Activated naive CD8-positive, alpha-beta T cell treated with anti-CD3 and anti-CD28 coated beads, Interleukin-2, amount 50 U/mL, for 24 hours (primary cell): ENCODE measurements around the gene POLR2B.
"Not testable (repeated sequence)": the region's sequence is repeated elsewhere in the genome, so short reads cannot be mapped to it uniquely, and the experiment has no call there.

Experiments used
- ATAC-seq: fragments of 150-1000 bp; cut with Tn5 transposase; one replicate; pipeline ENCODE4 v1.10.0; 2021
- DNase-seq: peaks from one replicate; pipeline ENCODE4 v3.0.0; 2021
- H3K27ac Mint-ChIP-seq: one replicate; pipeline ENCODE4 v1.8.0; 2021; ENCODE audit warnings: mild to moderate bottlenecking, mixed read lengths
- H3K27me3 Mint-ChIP-seq: one replicate; pipeline ENCODE4 v1.8.0; 2021; ENCODE audit warnings: mixed read lengths
- H3K36me3 Mint-ChIP-seq: one replicate; pipeline ENCODE4 v1.8.0; 2021; ENCODE audit warnings: low read depth, mixed read lengths
- H3K4me1 Mint-ChIP-seq: one replicate; pipeline ENCODE4 v1.8.0; 2021; ENCODE audit warnings: mixed read lengths
- H3K4me3 Mint-ChIP-seq: one replicate; pipeline ENCODE4 v1.8.0; 2021; ENCODE audit warnings: mild to moderate bottlenecking, moderate library complexity, mixed read lengths
- H3K9me3 Mint-ChIP-seq: one replicate; pipeline ENCODE4 v1.8.0; 2021; ENCODE audit warnings: mixed read lengths

Gene POLR2B

DNA sequence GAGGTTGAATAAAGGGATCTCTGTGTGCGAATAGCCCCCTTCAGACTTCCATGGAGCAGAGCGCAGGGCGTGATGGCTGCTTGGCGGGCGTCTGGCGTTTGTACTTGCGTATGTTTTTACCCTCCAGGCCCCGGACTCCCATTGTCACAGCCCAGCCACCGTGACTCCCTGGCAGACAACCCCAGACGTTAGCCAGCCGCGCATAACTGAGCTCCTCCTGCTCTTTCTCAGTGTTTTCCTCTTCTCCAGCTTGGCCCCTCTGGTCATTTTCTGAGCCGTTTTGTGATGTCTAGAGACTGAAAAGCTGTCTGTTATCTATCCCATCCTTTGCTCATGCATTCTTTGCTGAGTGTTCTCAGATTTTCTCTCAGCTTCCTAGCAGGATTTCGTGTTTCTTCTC, 77.2 kb downstream of the POLR2B start:
- Mint-ChIP-seq H3K9me3 (no peaks in the 10 kb centered on the region), H3K27ac (no peak overlapping the region), H3K27me3 (peaks cover 17% of the 10 kb centered on the region), H3K36me3 (no peaks in the 10 kb centered on the region), H3K4me1 (no peaks in the 10 kb centered on the region), H3K4me3 (no peak overlapping the region)
- no peak for ATAC-seq
- DNase-seq: no peak

DNA sequence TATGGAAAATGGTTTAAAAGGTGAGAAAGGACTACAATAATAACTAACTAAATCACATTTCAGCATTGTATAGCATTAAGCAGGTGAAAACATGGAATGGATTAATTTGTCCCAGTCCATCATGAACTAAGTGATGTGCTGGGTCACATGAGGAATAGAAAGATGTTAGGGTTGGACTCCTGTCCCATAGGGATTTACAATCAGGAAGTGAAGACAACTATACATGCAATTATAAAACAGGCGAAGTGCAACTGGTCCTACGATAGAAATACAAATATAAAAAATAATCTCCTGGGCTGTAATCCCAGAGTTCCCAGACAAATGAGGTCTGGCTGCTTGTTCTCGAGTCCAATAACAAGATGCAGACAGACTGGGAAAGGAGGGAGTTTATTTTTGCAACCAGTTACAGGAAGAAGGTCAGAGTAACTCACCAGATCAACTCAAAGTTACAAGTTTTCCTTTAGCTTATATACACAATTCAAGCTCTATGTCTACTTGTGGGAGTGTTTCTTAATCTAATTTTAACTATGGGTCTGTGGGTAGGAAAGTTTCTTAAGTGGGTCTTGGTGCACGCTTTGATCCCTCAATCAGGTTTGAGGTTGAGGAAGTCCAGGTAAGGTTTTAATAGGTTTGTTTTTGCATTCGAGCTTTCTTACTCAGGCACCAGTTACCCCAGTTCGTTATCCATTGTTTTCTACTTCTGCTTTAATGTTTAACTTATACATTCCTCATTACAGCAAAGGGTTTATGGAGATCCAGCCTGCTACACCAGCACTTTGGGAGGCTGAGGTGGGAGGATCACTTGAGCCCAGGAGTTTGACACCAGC, 81.4 kb downstream of the POLR2B start:
- no peak for DNase-seq

DNA sequence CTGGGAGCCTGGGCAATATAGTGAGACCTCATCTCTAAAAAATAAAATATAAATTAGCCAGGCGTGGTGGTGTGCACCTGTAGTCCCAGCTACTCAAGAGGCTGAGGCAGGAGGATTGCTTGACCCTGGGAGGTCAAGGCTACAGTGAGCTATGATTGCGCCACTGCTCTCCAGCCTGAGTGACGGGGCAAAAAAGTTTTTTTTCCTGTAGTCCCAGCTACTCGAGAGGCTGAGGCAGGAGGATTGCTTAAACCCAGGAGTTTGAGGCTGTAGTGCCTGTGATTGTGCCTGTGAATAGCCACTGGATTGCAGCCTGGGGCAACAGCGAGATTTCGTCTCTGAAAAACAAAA, 82.0 kb downstream of the POLR2B start:
- H3K27me3 Mint-ChIP-seq: peaks cover 15% of the 10 kb centered on the region
- not testable (repeated sequence) for H3K36me3 Mint-ChIP-seq, H3K27ac Mint-ChIP-seq, H3K9me3 Mint-ChIP-seq, H3K4me3 Mint-ChIP-seq, DNase-seq, ATAC-seq, H3K4me1 Mint-ChIP-seq

More for the DNA sequence above, 81.4 kb downstream of the POLR2B start:
- Mint-ChIP-seq H3K36me3 (no peaks in the 10 kb centered on the region), H3K4me3 (no peak overlapping the region), H3K4me1 (no peaks in the 10 kb centered on the region), H3K9me3 (no peaks in the 10 kb centered on the region), H3K27ac (no peak overlapping the region), H3K27me3 (peaks cover 17% of the 10 kb centered on the region)
- no peak for ATAC-seq

DNA sequence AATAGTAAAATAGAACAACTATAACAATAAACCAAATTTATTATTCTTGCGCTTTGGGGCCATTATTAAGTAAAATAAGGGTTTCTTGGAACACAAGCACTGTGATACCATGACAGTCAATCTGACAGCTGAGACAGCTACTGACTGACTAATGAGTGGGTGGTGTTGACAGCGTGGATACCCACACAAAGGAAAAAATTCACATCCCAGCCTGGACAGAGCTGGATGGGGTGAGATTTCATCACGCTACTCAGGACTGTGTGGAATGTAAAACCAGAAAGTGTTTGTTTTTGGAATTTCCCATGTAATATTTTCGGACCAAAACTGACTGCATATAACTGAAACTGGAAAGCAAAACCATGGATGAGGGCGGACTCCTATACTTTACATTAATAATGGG, 82.7 kb downstream of the POLR2B start:
- Mint-ChIP-seq H3K9me3 (no peaks in the 10 kb centered on the region), H3K4me3 (no peak overlapping the region), H3K27me3 (peaks cover 10% of the 10 kb centered on the region), H3K27ac (no peak overlapping the region), H3K4me1 (no peaks in the 10 kb centered on the region), H3K36me3 (no peaks in the 10 kb centered on the region)
- no peak for ATAC-seq
- DNase-seq: no peak

DNA sequence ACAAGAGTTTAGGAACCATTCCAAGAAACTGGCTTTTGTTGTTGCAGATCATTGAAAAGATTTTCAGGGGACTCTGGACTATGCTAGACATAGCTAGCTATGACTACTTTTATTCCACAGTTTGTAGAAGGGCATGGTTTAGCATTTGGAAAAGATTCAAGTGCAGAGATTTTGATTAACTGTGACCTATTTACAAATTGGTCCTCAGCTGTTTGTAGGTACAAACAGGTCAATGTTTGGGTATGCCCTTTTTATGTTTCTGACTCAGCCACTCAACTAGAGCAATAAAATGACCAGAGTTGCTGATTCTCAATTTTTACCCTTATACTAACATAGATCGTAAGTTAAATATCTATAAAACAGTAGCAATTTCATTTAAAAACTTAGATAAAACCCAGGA, 84.8 kb downstream of the POLR2B start:
- no peaks in the 10 kb centered on the region for H3K36me3 Mint-ChIP-seq
- H3K4me3 Mint-ChIP-seq: no peak overlapping the region
- ATAC-seq (no peak), DNase-seq (no peak)
- no peaks in the 10 kb centered on the region for H3K9me3 Mint-ChIP-seq
- H3K27me3 Mint-ChIP-seq: peaks cover 4% of the 10 kb centered on the region
- no peak overlapping the region for H3K27ac Mint-ChIP-seq
- H3K4me1 Mint-ChIP-seq: no peaks in the 10 kb centered on the region

DNA sequence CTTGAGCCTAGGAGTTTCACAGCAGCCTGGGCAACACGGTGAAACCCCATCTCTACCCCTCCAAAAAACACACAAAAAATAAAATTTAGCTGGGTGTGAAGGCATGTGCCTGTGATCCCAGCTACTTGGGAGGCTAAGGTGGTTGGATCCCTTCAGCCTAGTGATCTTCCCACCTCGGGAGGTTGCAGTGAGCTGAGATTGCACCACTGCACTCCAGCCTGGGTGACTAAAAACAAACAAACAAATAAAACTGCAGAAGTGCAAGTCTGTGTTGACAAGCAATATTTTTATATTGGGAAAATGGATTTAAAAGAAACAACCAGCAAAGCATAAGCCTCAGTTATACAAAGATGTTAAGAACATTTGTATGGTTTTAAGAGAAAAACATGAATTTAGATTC, 85.4 kb downstream of the POLR2B start:
- H3K4me1 Mint-ChIP-seq: no peaks in the 10 kb centered on the region
- no peak overlapping the region for H3K4me3 Mint-ChIP-seq
- no peaks in the 10 kb centered on the region for H3K9me3 Mint-ChIP-seq
- no peak for DNase-seq
- no peaks in the 10 kb centered on the region for H3K36me3 Mint-ChIP-seq
- ATAC-seq: no peak
- H3K27ac Mint-ChIP-seq: no peak overlapping the region
- H3K27me3 Mint-ChIP-seq: peaks cover 3% of the 10 kb centered on the region

DNA sequence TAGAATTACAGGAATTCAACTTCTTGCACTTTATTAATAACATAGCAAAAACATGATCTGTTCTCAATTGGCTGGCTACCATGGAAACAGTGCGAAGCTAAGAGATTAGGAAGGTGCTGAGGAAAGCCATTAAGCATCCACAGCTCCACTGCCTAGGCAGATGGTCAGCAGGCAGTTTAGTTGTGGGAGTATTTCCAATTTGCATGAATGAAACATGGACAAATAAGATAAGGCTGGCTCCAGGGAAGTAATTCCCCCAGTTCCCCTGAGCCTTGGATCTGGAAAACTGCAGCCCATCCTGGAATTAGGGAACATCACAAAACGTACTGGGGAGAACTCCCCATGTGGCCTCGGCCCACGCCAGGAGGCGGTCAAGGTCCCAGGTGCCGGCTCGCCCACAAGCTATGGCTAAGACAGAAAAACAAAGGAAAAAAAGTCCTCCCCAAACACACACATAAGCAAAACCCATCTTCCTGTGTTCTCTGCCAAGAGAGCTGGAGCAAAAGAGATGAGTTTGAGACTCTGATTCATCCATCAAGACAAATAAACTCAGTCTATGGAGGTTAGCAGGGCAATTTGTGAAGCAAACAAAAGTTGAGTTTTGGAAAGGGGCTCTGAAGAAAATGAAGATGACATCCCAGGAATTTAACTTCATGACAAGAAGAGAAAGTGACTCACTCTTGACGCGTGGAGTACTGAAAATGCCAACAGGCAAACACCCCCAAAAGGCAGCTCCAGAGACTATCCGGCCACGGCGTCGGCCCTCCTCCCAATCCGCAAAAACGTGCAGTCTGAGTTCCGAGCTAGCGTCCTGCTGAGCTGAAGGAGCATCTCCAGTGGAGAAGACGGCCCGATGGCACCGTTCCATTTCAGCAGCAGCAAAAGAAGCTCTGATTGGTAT, 86.4 kb downstream of the POLR2B start:
- no peak for ATAC-seq
- H3K4me3 Mint-ChIP-seq: no peak overlapping the region
- H3K27ac Mint-ChIP-seq: no peak overlapping the region

DNA sequence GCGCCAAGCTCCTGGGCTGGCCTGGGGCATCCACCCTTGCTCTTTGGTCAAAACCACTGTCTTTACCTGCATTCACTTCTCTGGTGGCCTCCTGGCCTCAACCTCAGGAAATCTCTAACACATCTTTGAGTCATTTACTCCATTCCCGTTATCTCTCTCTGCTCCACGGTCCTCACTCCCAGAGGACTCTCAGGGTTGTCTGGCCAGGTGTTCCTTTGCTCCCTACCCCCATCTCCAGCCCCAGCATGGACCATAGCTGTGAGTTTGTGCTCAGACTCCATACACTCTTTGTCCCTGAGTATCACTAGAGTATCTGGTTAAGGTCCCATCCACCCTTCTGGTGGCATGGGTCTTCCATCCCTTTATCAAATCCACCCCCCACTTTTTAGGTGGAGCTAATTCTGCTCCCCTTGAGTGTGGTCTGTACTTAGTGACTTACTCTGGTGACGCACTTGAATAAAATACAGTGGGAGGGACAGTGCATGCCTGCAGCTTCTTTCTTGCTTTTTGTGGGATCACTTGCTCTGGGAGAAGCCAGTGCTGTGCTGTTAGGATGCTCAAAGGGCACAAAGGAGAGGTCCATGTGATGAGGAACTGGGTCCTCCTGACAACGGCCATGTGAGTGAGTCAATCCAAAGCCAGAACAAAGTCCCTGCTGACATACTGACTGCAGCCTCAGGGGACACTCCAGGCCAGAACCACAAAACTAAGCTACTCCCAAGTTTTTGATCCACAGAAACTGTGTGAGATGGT, 87.2 kb downstream of the POLR2B start:
- no peak for ATAC-seq
- H3K9me3 Mint-ChIP-seq: no peaks in the 10 kb centered on the region
- no peak overlapping the region for H3K27ac Mint-ChIP-seq
- H3K27me3 Mint-ChIP-seq: no peaks in the 10 kb centered on the region
- no peak overlapping the region for H3K4me3 Mint-ChIP-seq
- no peak for DNase-seq
- no peaks in the 10 kb centered on the region for H3K4me1 Mint-ChIP-seq
- H3K36me3 Mint-ChIP-seq: no peaks in the 10 kb centered on the region

More for the DNA sequence above, 86.4 kb downstream of the POLR2B start:
- Mint-ChIP-seq H3K36me3 (no peaks in the 10 kb centered on the region), H3K27me3 (no peaks in the 10 kb centered on the region), H3K9me3 (no peaks in the 10 kb centered on the region), H3K4me1 (no peaks in the 10 kb centered on the region)
- no peak for DNase-seq

DNA sequence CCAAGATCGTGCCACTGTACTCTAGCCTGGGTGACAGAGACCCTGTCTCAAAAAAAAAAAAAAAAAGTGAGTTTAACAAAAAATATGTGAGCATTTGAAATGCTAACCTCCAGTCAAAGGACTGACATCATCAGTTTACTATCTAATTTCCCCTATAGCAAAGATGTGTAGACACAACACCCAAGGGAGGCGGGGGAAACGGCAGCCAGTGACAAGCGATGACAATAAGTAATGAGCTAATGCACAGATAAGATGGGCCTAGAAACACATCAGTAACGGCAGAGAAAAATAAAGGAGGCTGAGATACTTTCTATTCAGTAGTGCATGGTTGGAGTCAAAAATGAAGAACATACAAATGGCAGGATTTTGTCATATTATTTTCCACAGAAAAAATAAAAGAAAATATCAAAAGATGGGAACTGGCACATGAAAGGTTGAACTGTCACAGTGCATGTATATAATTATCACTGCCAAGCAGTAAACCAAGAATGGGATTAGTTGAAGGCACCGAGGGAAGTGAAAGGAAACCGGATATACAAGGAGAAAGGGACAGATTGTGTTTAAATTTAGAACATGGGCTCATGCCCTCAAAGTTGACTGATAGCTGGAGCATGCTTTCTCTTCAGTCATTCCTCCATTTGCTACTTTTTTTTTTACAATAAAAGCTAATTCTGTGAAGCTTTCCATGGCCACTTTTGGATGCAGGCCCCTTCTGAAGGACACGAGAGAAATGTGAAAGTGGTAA, 89.7 kb downstream of the POLR2B start:
- no peak overlapping the region for H3K4me3 Mint-ChIP-seq
- H3K9me3 Mint-ChIP-seq: no peaks in the 10 kb centered on the region
- no peak overlapping the region for H3K27ac Mint-ChIP-seq
- H3K27me3 Mint-ChIP-seq: no peaks in the 10 kb centered on the region
- no peaks in the 10 kb centered on the region for H3K4me1 Mint-ChIP-seq
- ATAC-seq (no peak), DNase-seq (no peak)
- no peaks in the 10 kb centered on the region for H3K36me3 Mint-ChIP-seq

DNA sequence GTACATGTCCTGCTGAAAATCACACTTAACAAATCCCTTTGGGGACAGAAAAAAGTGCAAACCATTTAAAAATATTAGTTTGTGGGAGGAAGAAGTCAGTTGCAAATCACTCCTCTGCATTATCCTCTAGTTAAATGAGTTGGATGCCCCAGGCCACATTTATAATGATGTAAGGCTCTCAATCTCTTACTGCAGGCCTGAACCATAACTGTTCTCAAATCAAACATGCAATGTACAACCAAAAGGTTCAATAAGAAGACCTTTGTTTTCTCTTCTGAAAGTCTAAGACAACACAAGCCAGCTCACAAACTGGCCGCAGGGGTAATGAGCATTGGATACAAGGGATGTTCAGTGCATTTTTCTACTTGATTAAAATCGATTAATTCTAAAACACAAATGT, 91.8 kb downstream of the POLR2B start:
- no peak for ATAC-seq
- H3K4me1 Mint-ChIP-seq: no peaks in the 10 kb centered on the region

DNA sequence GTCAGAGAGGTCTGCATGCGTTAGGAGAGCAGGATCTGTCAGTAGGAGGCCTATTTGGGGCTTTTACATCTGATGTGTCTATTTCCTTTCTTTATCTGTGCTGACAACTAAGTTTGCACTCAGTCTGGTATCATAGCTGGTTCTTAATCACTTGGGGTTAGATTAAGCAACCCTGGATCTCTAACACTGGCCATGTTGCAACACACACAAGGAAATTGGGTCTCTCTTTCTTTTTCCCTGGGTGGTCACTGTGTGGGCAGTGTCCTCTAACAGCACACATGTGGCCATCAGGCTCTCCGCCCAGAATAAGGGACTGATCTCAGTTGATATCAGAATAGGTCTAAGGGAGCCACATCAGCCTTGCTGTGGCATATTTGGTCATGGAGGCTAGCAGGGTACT, 92.6 kb downstream of the POLR2B start:
- Mint-ChIP-seq H3K36me3 (no peaks in the 10 kb centered on the region), H3K27ac (no peak overlapping the region), H3K9me3 (no peaks in the 10 kb centered on the region), H3K27me3 (no peaks in the 10 kb centered on the region), H3K4me3 (no peak overlapping the region), H3K4me1 (no peaks in the 10 kb centered on the region)
- ATAC-seq: no peak
- no peak for DNase-seq

More for the DNA sequence above, 91.8 kb downstream of the POLR2B start:
- no peak for DNase-seq
- no peak overlapping the region for H3K27ac Mint-ChIP-seq
- no peak overlapping the region for H3K4me3 Mint-ChIP-seq
- no peaks in the 10 kb centered on the region for H3K27me3 Mint-ChIP-seq
- H3K9me3 Mint-ChIP-seq: no peaks in the 10 kb centered on the region
- H3K36me3 Mint-ChIP-seq: no peaks in the 10 kb centered on the region

DNA sequence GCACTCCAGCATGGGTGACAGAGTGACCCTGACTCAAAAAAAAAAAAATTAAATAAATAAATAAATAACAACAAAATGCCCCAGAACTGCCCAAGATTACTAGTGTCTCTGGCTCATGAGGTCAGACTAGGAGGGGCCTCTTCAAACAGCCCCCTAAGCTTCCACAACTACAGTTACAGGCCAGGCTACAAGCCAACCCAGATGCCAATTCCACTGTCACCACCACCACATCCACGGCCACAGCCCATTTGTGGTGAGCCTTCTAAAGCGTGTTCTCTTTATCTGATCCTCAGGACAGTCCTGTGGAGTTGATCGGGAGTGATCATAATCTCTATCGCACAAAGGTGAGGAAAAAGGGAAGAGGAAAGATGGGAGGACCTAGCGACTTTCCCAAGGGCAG, 94.9 kb downstream of the POLR2B start:
- no peak for DNase-seq
- peaks cover 2% of the 10 kb centered on the region for H3K27me3 Mint-ChIP-seq
- no peaks in the 10 kb centered on the region for H3K4me1 Mint-ChIP-seq
- H3K9me3 Mint-ChIP-seq: no peaks in the 10 kb centered on the region
- ATAC-seq: no peak
- no peak overlapping the region for H3K4me3 Mint-ChIP-seq
- no peak overlapping the region for H3K27ac Mint-ChIP-seq
- no peaks in the 10 kb centered on the region for H3K36me3 Mint-ChIP-seq

DNA sequence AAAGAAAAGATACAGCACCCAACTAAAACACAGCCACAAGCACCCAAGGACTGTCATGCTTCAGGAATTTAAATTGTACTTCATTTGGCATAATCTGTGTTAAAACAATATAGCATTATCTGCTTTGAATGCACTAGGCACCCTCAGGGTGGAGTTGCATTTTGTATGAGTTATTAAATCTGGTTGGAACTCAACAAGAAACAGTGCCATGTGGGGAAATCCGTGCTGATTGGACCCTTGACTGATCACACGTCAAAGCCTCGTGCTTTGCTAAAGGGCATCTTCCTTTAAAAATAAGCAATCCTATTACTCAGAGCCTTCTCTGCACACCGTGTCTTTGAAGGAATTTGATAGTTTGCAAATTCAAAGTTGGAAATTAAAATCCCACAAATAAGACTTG, 96.0 kb downstream of the POLR2B start:
- Mint-ChIP-seq H3K27ac (no peak overlapping the region), H3K9me3 (no peaks in the 10 kb centered on the region), H3K36me3 (no peaks in the 10 kb centered on the region), H3K4me3 (no peak overlapping the region), H3K27me3 (peaks cover 2% of the 10 kb centered on the region), H3K4me1 (no peaks in the 10 kb centered on the region)
- DNase-seq (no peak), ATAC-seq (no peak)

DNA sequence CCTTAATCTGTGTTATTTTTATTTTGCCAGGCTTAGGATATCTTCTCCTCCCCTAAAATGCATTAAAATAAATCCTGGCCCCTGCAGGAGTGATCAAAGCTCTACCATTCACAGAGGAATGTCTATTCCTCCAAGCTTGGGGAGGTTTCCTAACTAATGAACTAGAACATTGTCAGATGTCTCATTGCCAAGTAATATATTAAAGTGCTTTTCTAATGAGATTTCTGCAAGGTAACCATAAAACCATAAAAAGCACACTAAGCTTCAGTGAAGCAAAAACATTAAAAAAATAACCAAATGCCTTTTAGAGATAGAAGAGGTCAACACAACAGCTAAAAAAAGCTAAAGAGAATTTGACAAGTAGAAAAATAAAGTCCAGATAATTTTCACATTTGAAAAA, 96.7 kb downstream of the POLR2B start:
- Mint-ChIP-seq H3K36me3 (no peaks in the 10 kb centered on the region), H3K4me1 (no peaks in the 10 kb centered on the region), H3K27ac (no peak overlapping the region), H3K27me3 (peaks cover 3% of the 10 kb centered on the region), H3K9me3 (no peaks in the 10 kb centered on the region), H3K4me3 (no peak overlapping the region)
- no peak for DNase-seq
- ATAC-seq: no peak
